ENCODE data around the gene ATRNL1. TPM values are rescaled to one million over a fixed set of nuclear protein-coding genes. Genes with fewer than 3 reads are reported as not detected.

ATRNL1 gene
- total RNA-seq, 1 donor from 2014 or later: 16.4 TPM

DNA sequence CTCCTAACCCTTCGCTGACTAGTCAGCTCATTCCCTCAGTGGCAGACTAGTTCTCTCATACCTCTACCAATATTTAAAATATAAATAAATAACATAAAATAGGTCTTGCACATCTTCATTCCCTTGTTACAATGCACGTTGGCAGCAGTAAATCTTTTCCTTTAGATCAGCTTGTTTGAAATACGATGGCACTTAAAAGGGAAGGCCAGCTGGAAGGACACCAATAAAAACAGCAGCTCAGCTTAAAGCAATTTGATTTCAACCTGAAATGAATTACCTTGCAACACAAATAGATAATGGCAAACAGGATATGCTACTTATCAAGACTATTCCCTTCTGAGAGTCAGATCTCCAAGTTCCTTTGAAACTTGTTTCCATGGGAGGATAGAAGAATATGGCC is 858.1 kb downstream of the ATRNL1 start:
- Histone ChIP-seq H3K27me3 (no peaks in the 10 kb centered on the region), H3K4me2 (no peak overlapping the region), H3F3A (ENCODE audit: low read depth) (no peaks in the 10 kb centered on the region), H3K9ac (no peak overlapping the region), H3K4me3 (no peak overlapping the region), H2AFZ (replicated peaks) (no peak overlapping the region), H3K36me3 (no peaks in the 10 kb centered on the region), H3K27ac (no peak overlapping the region), H3K79me2 (ENCODE audit: low read depth) (no peaks in the 10 kb centered on the region), H4K20me1 (ENCODE audit: low read depth) (no peaks in the 10 kb centered on the region), H3K9me3 (ENCODE audit: low read depth) (no peaks in the 10 kb centered on the region), H3K4me1 (no peaks in the 10 kb centered on the region)
- Mint-ChIP-seq H3K4me3 (no peak overlapping the region), H3K36me3 (no peaks in the 10 kb centered on the region), H3K27ac (no peak overlapping the region), H3K27me3 (ENCODE audit: insufficient read depth, low read depth) (peaks cover 2% of the 10 kb centered on the region), H3K4me1 (peaks cover 8% of the 10 kb centered on the region), H3K9me3 (no peaks in the 10 kb centered on the region)
- TF ChIP-seq EZH2phosphoT487 (IDR thresholded peaks at IDR 0.05): no peak
- TF ChIP-seq, protein P1, sequence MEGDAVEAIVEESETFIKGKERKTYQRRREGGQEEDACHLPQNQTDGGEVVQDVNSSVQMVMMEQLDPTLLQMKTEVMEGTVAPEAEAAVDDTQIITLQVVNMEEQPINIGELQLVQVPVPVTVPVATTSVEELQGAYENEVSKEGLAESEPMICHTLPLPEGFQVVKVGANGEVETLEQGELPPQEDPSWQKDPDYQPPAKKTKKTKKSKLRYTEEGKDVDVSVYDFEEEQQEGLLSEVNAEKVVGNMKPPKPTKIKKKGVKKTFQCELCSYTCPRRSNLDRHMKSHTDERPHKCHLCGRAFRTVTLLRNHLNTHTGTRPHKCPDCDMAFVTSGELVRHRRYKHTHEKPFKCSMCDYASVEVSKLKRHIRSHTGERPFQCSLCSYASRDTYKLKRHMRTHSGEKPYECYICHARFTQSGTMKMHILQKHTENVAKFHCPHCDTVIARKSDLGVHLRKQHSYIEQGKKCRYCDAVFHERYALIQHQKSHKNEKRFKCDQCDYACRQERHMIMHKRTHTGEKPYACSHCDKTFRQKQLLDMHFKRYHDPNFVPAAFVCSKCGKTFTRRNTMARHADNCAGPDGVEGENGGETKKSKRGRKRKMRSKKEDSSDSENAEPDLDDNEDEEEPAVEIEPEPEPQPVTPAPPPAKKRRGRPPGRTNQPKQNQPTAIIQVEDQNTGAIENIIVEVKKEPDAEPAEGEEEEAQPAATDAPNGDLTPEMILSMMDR (IDR thresholded peaks at IDR 0.05): no peak
- TF ChIP-seq EZH2 (IDR thresholded peaks at IDR 0.05): no peak
- DNase-seq (ENCODE audit: low spot score): no peak

DNA sequence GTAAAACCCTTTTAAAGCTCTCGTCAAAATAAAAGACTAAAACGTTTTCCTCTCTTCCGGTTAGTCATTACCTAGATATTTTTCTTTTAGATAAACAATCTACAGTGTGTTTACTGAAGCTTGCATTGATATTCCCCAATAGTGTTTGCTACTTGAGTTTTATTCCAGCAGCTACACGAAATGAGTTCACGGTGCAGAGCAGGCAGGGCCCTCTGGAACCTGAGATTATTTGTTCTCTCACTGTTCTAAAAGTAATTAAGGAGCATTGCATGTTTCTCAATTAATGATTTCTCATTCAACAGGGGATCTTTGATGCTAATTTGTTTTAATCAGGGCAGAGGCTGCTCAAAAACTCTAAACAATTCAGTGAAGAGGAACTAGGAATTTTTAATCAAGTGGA is 860.1 kb downstream of the ATRNL1 start:
- peaks cover 8% of the 10 kb centered on the region for H3K4me1 Mint-ChIP-seq
- Histone ChIP-seq H4K20me1 (ENCODE audit: low read depth) (no peaks in the 10 kb centered on the region), H3K27ac (no peak overlapping the region), H3K4me2 (no peak overlapping the region), H3F3A (ENCODE audit: low read depth) (no peaks in the 10 kb centered on the region), H3K4me1 (no peaks in the 10 kb centered on the region), H3K79me2 (ENCODE audit: low read depth) (no peaks in the 10 kb centered on the region), H3K9ac (no peak overlapping the region), H3K9me3 (ENCODE audit: low read depth) (no peaks in the 10 kb centered on the region), H2AFZ (replicated peaks) (no peak overlapping the region), H3K27me3 (no peaks in the 10 kb centered on the region), H3K4me3 (no peak overlapping the region), H3K36me3 (no peaks in the 10 kb centered on the region)
- no peaks in the 10 kb centered on the region for H3K9me3 Mint-ChIP-seq
- TF ChIP-seq EZH2phosphoT487 (IDR thresholded peaks at IDR 0.05) (no peak), EZH2 (IDR thresholded peaks at IDR 0.05) (no peak)
- TF ChIP-seq, protein P1 (IDR thresholded peaks at IDR 0.05): no peak
- H3K4me3 Mint-ChIP-seq: no peak overlapping the region
- H3K27ac Mint-ChIP-seq: no peak overlapping the region
- H3K27me3 Mint-ChIP-seq (ENCODE audit: insufficient read depth, low read depth): peaks cover 2% of the 10 kb centered on the region
- H3K36me3 Mint-ChIP-seq: no peaks in the 10 kb centered on the region
- DNase-seq (ENCODE audit: low spot score): no peak

DNA sequence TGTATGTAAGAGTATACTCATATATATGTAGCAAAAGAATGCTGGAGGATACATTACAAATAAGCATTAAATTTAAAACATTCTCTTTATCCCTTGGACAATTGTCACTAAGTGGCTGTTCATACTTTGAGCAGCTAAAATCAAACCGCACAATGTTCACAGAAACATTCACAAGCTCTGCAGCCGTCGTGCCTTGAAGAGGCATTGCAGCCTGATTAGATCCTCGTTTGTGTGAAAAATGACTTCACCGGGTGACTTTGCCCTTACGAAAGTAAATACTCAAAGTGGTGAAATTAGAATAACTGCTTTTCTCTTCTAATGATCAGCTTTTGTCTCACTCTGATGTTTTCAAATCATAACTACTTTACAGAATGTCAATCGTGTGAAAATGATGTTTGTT is 860.8 kb downstream of the ATRNL1 start:
- H2AFZ ChIP-seq (replicated peaks): no peak overlapping the region
- TF ChIP-seq EZH2phosphoT487 (IDR thresholded peaks at IDR 0.05) (no peak), EZH2 (IDR thresholded peaks at IDR 0.05) (no peak)
- TF ChIP-seq, protein P1 (IDR thresholded peaks at IDR 0.05): no peak
- H3K4me3 ChIP-seq: no peak overlapping the region
- no peaks in the 10 kb centered on the region for H3K4me1 ChIP-seq
- Mint-ChIP-seq H3K36me3 (no peaks in the 10 kb centered on the region), H3K4me3 (no peak overlapping the region), H3K4me1 (peaks cover 8% of the 10 kb centered on the region), H3K9me3 (no peaks in the 10 kb centered on the region), H3K27me3 (ENCODE audit: insufficient read depth, low read depth) (peaks cover 2% of the 10 kb centered on the region), H3K27ac (no peak overlapping the region)
- H4K20me1 ChIP-seq (ENCODE audit: low read depth): no peaks in the 10 kb centered on the region
- H3K9ac ChIP-seq: no peak overlapping the region
- H3K36me3 ChIP-seq: no peaks in the 10 kb centered on the region
- no peaks in the 10 kb centered on the region for H3K27me3 ChIP-seq
- no peak overlapping the region for H3K4me2 ChIP-seq
- no peak for DNase-seq (ENCODE audit: low spot score)
- no peaks in the 10 kb centered on the region for H3F3A ChIP-seq (ENCODE audit: low read depth)
- H3K27ac ChIP-seq: no peak overlapping the region
- no peaks in the 10 kb centered on the region for H3K9me3 ChIP-seq (ENCODE audit: low read depth)
- no peaks in the 10 kb centered on the region for H3K79me2 ChIP-seq (ENCODE audit: low read depth)
